Measurements from ENCODE around the gene FAM117B. TPM values are rescaled to one million over a fixed set of nuclear protein-coding genes. Genes with fewer than 3 reads are reported as not detected.
"Not testable (repeated sequence)": the region's sequence is repeated elsewhere in the genome, so short reads cannot be mapped to it uniquely, and the experiment has no call there.

The FAM117B gene
- total RNA-seq, 6 donors from 2014 or later = 4.6 to 24.1 (median 12.2) TPM

DNA sequence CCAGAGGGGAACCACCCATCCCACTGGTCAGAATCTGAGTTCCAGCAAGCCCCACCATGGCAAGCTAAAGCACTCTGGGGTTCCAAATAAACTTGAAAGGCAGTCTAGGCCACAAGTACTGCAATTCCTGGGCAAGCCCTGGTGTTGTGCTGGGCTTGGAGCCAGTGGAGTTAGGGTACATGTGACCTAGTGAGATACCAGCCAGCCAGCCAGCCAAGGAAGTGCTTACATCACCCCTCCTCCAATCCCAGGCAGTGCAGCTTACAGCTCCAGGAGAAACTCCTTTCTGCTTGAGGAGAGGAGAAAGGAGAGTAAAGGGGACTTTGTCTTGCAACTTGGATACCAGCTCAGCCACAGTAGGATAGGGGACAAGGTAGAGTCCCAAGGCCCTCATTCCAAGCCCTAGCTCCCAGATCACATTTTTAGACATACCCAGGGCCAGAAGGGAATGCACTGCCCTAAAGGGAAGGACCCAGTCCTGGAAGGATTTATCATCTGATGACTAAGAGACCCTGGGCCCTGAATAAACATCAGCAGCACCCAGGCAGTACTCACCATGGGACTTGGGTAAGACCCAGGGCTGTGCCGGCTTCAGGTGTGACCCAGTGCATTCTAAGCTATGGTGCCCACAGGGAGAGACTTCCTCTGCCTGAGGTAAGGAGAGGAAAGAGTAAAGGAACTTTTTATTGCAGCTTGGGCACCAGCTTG lies 172.8 kb downstream of the FAM117B start:
- H3K36me3 ChIP-seq, H3K27me3 ChIP-seq, H3K4me1 ChIP-seq, H3K9me3 ChIP-seq, H3K4me3 ChIP-seq: not testable (repeated sequence)
- H3K27ac ChIP-seq = peak overlapping the region in 2 of 4 donors; percentile 24 to 45
- TF ChIP-seq POLR2AphosphoS5 (IDR thresholded peaks at IDR 0.05) = peak in 1 of 2 donors; percentile 20
- WGBS, 2 donors = 100% methylated on average over 1 of the region's 1 CpG; no CpG with 5 or more reads in 1 of the 2 donors
- peak in 1 of 2 donors; percentile 80 for DNase-seq
- peak; percentile 61 to 74 for ATAC-seq (ENCODE audit: low FRiP score in 2 of 2)

GRCh38 chr2:202808754-202809153 lies 174.0 kb downstream of the FAM117B start:
- no peak overlapping the region for H3K27ac ChIP-seq
- TF ChIP-seq EP300 (IDR thresholded peaks at IDR 0.05) = no peak
- TF ChIP-seq, protein P1, sequence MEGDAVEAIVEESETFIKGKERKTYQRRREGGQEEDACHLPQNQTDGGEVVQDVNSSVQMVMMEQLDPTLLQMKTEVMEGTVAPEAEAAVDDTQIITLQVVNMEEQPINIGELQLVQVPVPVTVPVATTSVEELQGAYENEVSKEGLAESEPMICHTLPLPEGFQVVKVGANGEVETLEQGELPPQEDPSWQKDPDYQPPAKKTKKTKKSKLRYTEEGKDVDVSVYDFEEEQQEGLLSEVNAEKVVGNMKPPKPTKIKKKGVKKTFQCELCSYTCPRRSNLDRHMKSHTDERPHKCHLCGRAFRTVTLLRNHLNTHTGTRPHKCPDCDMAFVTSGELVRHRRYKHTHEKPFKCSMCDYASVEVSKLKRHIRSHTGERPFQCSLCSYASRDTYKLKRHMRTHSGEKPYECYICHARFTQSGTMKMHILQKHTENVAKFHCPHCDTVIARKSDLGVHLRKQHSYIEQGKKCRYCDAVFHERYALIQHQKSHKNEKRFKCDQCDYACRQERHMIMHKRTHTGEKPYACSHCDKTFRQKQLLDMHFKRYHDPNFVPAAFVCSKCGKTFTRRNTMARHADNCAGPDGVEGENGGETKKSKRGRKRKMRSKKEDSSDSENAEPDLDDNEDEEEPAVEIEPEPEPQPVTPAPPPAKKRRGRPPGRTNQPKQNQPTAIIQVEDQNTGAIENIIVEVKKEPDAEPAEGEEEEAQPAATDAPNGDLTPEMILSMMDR (IDR thresholded peaks at IDR 0.05) = no peak
- TF ChIP-seq POLR2AphosphoS5 (IDR thresholded peaks at IDR 0.05) = no peak
- TF ChIP-seq POLR2A (IDR thresholded peaks at IDR 0.05) = no peak
- no peaks in the 10 kb centered on the region for H3K27me3 ChIP-seq
- H3K36me3 ChIP-seq = no peaks in the 10 kb centered on the region
- 86 to 95% methylated on average over 3 of the region's 3 CpGs for WGBS, 2 donors
- no peaks in the 10 kb centered on the region for H3K9me3 ChIP-seq
- DNase-seq (no peak), ATAC-seq (ENCODE audit: low FRiP score in 2 of 2) (no peak)
- H3K4me1 ChIP-seq = peaks cover 3 to 6% (median 4%) of the 10 kb centered on the region in 4 donors
- H3K4me3 ChIP-seq = no peak overlapping the region

- no peaks in the 10 kb centered on the region for H3K27me3 ChIP-seq
- DNase-seq (no peak), ATAC-seq (ENCODE audit: low FRiP score in 2 of 2) (no peak)
- no peak overlapping the region for H3K4me3 ChIP-seq
- 97 to 99% methylated on average over 3 of the region's 3 CpGs for WGBS, 2 donors
- TF ChIP-seq POLR2AphosphoS5 (IDR thresholded peaks at IDR 0.05) (no peak), EP300 (IDR thresholded peaks at IDR 0.05) (no peak), POLR2A (IDR thresholded peaks at IDR 0.05) (no peak)
- TF ChIP-seq, protein P1 (IDR thresholded peaks at IDR 0.05) = no peak
- no peak overlapping the region for H3K27ac ChIP-seq
- H3K9me3 ChIP-seq = no peaks in the 10 kb centered on the region
- H3K36me3 ChIP-seq = no peaks in the 10 kb centered on the region
- no peaks in the 10 kb centered on the region for H3K4me1 ChIP-seq
Measured at GRCh38 chr2:202813387-202813786, 178.6 kb downstream of the FAM117B start.

GRCh38 chr2:202814226-202814625 lies 179.5 kb downstream of the FAM117B start:
- no peaks in the 10 kb centered on the region for H3K9me3 ChIP-seq
- no peaks in the 10 kb centered on the region for H3K27me3 ChIP-seq
- no peaks in the 10 kb centered on the region for H3K36me3 ChIP-seq
- 100% methylated on average over 1 of the region's 1 CpG for WGBS, 2 donors
- H3K4me3 ChIP-seq = no peak overlapping the region
- no peak overlapping the region for H3K27ac ChIP-seq
- TF ChIP-seq POLR2A (IDR thresholded peaks at IDR 0.05) (no peak), EP300 (IDR thresholded peaks at IDR 0.05) (no peak), POLR2AphosphoS5 (IDR thresholded peaks at IDR 0.05) (no peak)
- TF ChIP-seq, protein P1 (IDR thresholded peaks at IDR 0.05) = no peak
- H3K4me1 ChIP-seq = no peaks in the 10 kb centered on the region
- no peak for ATAC-seq (ENCODE audit: low FRiP score in 2 of 2)
- DNase-seq = no peak

DNA sequence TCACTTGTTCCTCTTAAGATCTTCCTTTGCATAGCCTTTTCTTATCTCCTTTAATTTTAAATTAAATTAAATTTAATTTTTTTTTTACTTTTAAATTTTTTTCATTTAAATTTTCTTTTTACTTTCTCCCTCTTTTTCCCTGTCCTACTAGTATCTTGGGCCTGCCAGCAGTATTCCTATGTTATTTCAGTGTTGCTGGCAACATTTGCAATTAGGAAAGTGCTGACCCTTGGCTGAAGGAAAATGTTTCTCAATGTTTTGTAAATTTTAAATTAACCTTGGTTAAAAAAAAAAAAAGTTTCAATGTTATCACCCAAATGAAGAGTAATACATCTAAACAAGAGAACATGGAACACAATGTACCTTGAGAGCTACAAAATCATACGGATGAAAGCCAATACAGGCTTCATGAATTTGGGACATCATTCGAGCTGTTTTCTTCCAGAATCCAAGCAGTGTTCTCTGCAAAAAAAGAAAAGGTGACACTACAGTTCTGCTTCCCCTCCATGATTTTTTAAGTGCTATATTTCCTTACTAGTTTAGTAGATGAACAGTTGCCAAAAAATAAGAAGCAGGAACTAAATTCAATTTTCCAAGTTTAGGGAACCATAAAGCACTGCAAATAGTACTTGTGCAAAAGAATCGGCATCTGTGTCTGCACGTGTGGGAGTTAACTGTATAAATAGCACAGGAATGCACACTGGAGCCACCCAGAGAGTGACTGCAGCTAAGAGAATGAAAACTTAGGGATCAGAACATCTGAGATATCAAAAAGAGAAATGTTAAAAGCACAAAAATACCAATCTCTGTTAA lies 181.0 kb downstream of the FAM117B start:
- Histone ChIP-seq H3K27ac (no peak overlapping the region), H3K36me3 (no peaks in the 10 kb centered on the region), H3K4me1 (no peaks in the 10 kb centered on the region), H3K27me3 (no peaks in the 10 kb centered on the region), H3K9me3 (no peaks in the 10 kb centered on the region), H3K4me3 (no peak overlapping the region)
- TF ChIP-seq POLR2A (IDR thresholded peaks at IDR 0.05) (no peak), POLR2AphosphoS5 (IDR thresholded peaks at IDR 0.05) (no peak), EP300 (IDR thresholded peaks at IDR 0.05) (no peak)
- TF ChIP-seq, protein P1 (IDR thresholded peaks at IDR 0.05) = no peak
- WGBS, 2 donors = 53 to 59% methylated on average over 4 of the region's 4 CpGs
- DNase-seq (no peak), ATAC-seq (ENCODE audit: low FRiP score in 2 of 2) (peak in 1 of 2 donors; percentile 41)

Data from upper lobe of left lung (tissue), 6 donors.